Bronchial epithelial cell (primary cell): ENCODE measurements around the gene TXNDC17. TPM values are rescaled to one million over a fixed set of nuclear protein-coding genes. Genes with fewer than 3 reads are reported as not detected.

Source experiments
- DNase-seq: peaks from one replicate; pipeline ENCODE4 v3.0.0-alpha.2; 2010; ENCODE audit warnings: low read depth
- FAIRE-seq: peaks from 2 replicates; lab custom pipeline; 2011; peaks lifted over from hg19 to GRCh38; lab: Jason Lieb, UNC
- H3K27me3 ChIP-seq: 2 replicates; pipeline ENCODE4 v1.5.1; 2011; ENCODE audit warnings: low read length; ENCODE audit not compliant: control insufficient read depth, insufficient read depth
- H3K36me3 ChIP-seq: 2 replicates; pipeline ENCODE4 v1.5.1; 2011; ENCODE audit warnings: low read length; ENCODE audit not compliant: control insufficient read depth, insufficient read depth
- H3K4me3 ChIP-seq: 2 replicates; pipeline ENCODE4 v1.5.1; 2011; ENCODE audit warnings: mild to moderate bottlenecking, low read depth, low read length, control low read depth
- CTCF ChIP-seq: IDR thresholded peaks from 2 replicates; pipeline ENCODE4 v1.5.1; 2011; ENCODE audit warnings: mild to moderate bottlenecking, moderate library complexity, low read length, control low read depth, inconsistent platforms; ENCODE audit not compliant: insufficient read depth, severe bottlenecking
- total RNA-seq: library from RNA; depleted of rRNA; stranded (reverse); fragments of >200 nt; gene quantifications from 2 replicates; pipeline ENCODE4 v1.2.1, GENCODE V29; 2014

The TXNDC17 gene
- total RNA-seq, 1 donor from 2014 or later = 222 TPM

GRCh38 chr17:6670571-6670970, 29.7 kb downstream of the TXNDC17 start:
- DNase-seq (peak; percentile 64), FAIRE-seq (no peak)
- Histone ChIP-seq H3K27me3 (no peaks in the 10 kb centered on the region), H3K36me3 (no peaks in the 10 kb centered on the region), H3K4me3 (no peak overlapping the region)
- TF ChIP-seq CTCF = no peak

GRCh38 chr17:6670999-6671398, 30.1 kb downstream of the TXNDC17 start:
- no peak for DNase-seq
- TF ChIP-seq CTCF = no peak
- Histone ChIP-seq H3K4me3 (no peak overlapping the region), H3K36me3 (no peaks in the 10 kb centered on the region), H3K27me3 (no peaks in the 10 kb centered on the region)
- no peak for FAIRE-seq

GRCh38 chr17:6671431-6671830, 30.6 kb downstream of the TXNDC17 start:
- FAIRE-seq (peak; percentile 7), DNase-seq (peak; percentile 50)
- no peaks in the 10 kb centered on the region for H3K36me3 ChIP-seq

GRCh38 chr17:6674586-6674985, 33.7 kb downstream of the TXNDC17 start:
- Histone ChIP-seq H3K36me3 (no peaks in the 10 kb centered on the region), H3K4me3 (no peak overlapping the region), H3K27me3 (no peaks in the 10 kb centered on the region)
- FAIRE-seq (no peak), DNase-seq (no peak)
- no peak for TF ChIP-seq CTCF

More at GRCh38 chr17:6671431-6671830, 30.6 kb downstream of the TXNDC17 start:
- Histone ChIP-seq H3K4me3 (no peak overlapping the region), H3K27me3 (no peaks in the 10 kb centered on the region)
- no peak for TF ChIP-seq CTCF

GRCh38 chr17:6675201-6675825, 34.5 kb downstream of the TXNDC17 start:
- H3K36me3 ChIP-seq = no peaks in the 10 kb centered on the region
- peak; percentile 91 for FAIRE-seq
- no peaks in the 10 kb centered on the region for H3K27me3 ChIP-seq
- TF ChIP-seq CTCF = no peak
- peak; percentile 47 for DNase-seq
- H3K4me3 ChIP-seq = no peak overlapping the region

- H3K4me3 ChIP-seq = no peak overlapping the region
- no peaks in the 10 kb centered on the region for H3K27me3 ChIP-seq
- FAIRE-seq (no peak), DNase-seq (no peak)
- no peaks in the 10 kb centered on the region for H3K36me3 ChIP-seq
- TF ChIP-seq CTCF = no peak
These were observed 35.9 kb downstream of the TXNDC17 start for GRCh38 chr17:6676802-6677157.
